HG03139 (cell line): Measurements from ENCODE around the gene AFAP1L1.

ENCODE experiments used
- ATAC-seq: cut with Tn5 transposase; IDR thresholded peaks from one replicate; pipeline ENCODE4 v1.9.1; 2021; ENCODE audit not compliant: unreplicated experiment

AFAP1L1 gene

GRCh38 chr5:149310947-149311658, 39.4 kb downstream of the AFAP1L1 start:
- ATAC-seq = no peak

- no peak for ATAC-seq
Measured at GRCh38 chr5:149313151-149313841, 41.6 kb downstream of the AFAP1L1 start.

GRCh38 chr5:149314571-149315111, 43.0 kb downstream of the AFAP1L1 start:
- no peak for ATAC-seq

GRCh38 chr5:149315753-149316152, 44.1 kb downstream of the AFAP1L1 start:
- ATAC-seq = no peak

- ATAC-seq = peak; percentile 63
Measured at GRCh38 chr5:149317281-149318048, 45.8 kb downstream of the AFAP1L1 start.

GRCh38 chr5:149319174-149319573, 47.5 kb downstream of the AFAP1L1 start:
- ATAC-seq = no peak

- no peak for ATAC-seq
Measured at GRCh38 chr5:149320791-149321330, 49.2 kb downstream of the AFAP1L1 start.

- no peak for ATAC-seq
Measured at GRCh38 chr5:149322518-149322917, 50.9 kb downstream of the AFAP1L1 start.

GRCh38 chr5:149323210-149323609, 51.6 kb downstream of the AFAP1L1 start:
- no peak for ATAC-seq

- no peak for ATAC-seq
Measured at GRCh38 chr5:149323621-149324205, 52.1 kb downstream of the AFAP1L1 start.

GRCh38 chr5:149324641-149325040, 53.0 kb downstream of the AFAP1L1 start:
- ATAC-seq = no peak

GRCh38 chr5:149325166-149325735, 53.6 kb downstream of the AFAP1L1 start:
- ATAC-seq = no peak

- ATAC-seq = no peak
Measured at GRCh38 chr5:149325894-149326293, 54.2 kb downstream of the AFAP1L1 start.

- no peak for ATAC-seq
Measured at GRCh38 chr5:149326611-149327010, 55.0 kb downstream of the AFAP1L1 start.

GRCh38 chr5:149328177-149328576, 56.5 kb downstream of the AFAP1L1 start:
- no peak for ATAC-seq

- ATAC-seq = no peak
Measured at GRCh38 chr5:149333711-149334443, 62.2 kb downstream of the AFAP1L1 start.

- no peak for ATAC-seq
Measured at GRCh38 chr5:149337736-149338135, 66.1 kb downstream of the AFAP1L1 start.

- ATAC-seq = no peak
Measured at GRCh38 chr5:149338364-149338763, 66.7 kb downstream of the AFAP1L1 start.

GRCh38 chr5:149340920-149341319, 69.3 kb downstream of the AFAP1L1 start:
- ATAC-seq = no peak

GRCh38 chr5:149341876-149342275, 70.2 kb downstream of the AFAP1L1 start:
- ATAC-seq = peak; percentile 27
